CD14-positive monocyte (primary cell): ENCODE results near the gene SLC39A12. TPM values are rescaled to one million over a fixed set of nuclear protein-coding genes. Genes with fewer than 3 reads are reported as not detected.

ENCODE experiments used
- DNase-seq, 3 donors: peaks; one replicate each; pipeline ENCODE4 v3.0.0-alpha.2; 2011 to 2022
- H2AFZ ChIP-seq: 2 replicates; pipeline ENCODE4 v1.6.0; 2012; ENCODE audit warnings: mild to moderate bottlenecking, low read depth, low read length, inconsistent platforms; ENCODE audit not compliant: insufficient read depth, poor library complexity, severe bottlenecking
- H3K27ac ChIP-seq, 2 donors: 1 replicate in 1 of 2; 2 replicates in 1 of 2; pipeline ENCODE4 v1.5.1; 2012 to 2013; ENCODE audit warnings: low read length in 2 of 2, control low read depth in 1 of 2, inconsistent platforms in 1 of 2, low read depth in 1 of 2, mild to moderate bottlenecking in 1 of 2
- H3K27me3 ChIP-seq, 2 donors: one replicate each; pipeline versions ENCODE4 v1.6.0 to v1.6.1; 2011 to 2013; ENCODE audit warnings: low read length in 2 of 2; ENCODE audit not compliant: control insufficient read depth in 2 of 2, insufficient read depth in 2 of 2
- H3K36me3 ChIP-seq, 2 donors: replicated peaks in 1 of 2; 1 replicate in 1 of 2; 2 replicates in 1 of 2; pipeline versions ENCODE4 v1.5.1 to v1.6.1; 2012 to 2013; ENCODE audit warnings: low read length in 2 of 2, control low read depth in 1 of 2, inconsistent platforms in 1 of 2, mild to moderate bottlenecking in 1 of 2; ENCODE audit not compliant: insufficient read depth in 2 of 2, control insufficient read depth in 1 of 2
- H3K4me1 ChIP-seq, 2 donors: 1 replicate in 1 of 2; 2 replicates in 1 of 2; pipeline versions ENCODE4 v1.5.1 to v1.6.1; 2012 to 2013; ENCODE audit warnings: low read length in 2 of 2, control low read depth in 1 of 2, inconsistent platforms in 1 of 2, mild to moderate bottlenecking in 1 of 2, moderate library complexity in 1 of 2; ENCODE audit not compliant: insufficient read depth in 2 of 2, control insufficient read depth in 1 of 2
- H3K4me2 ChIP-seq: replicated peaks from 2 replicates; pipeline ENCODE3; 2012; ENCODE audit warnings: low read length, moderate library complexity, mild to moderate bottlenecking; ENCODE audit not compliant: poor library complexity, severe bottlenecking; ENCODE audit errors: extremely low read depth
- H3K4me3 ChIP-seq, 3 experiments: fragments of 200-600 bp in 1 of 3; sonication (generic) in 1 of 3; replicated peaks in 1 of 3; 1 replicate in 2 of 3; 2 replicates in 1 of 3; pipeline ENCODE4 v1.5.1; 2011 to 2013; ENCODE audit warnings: low read length in 3 of 3, mild to moderate bottlenecking in 3 of 3, control low read depth in 2 of 3, low read depth in 2 of 3, inconsistent platforms in 1 of 3, moderate library complexity in 1 of 3
- H3K79me2 ChIP-seq: 2 replicates; pipeline ENCODE4 v1.6.0; 2012; ENCODE audit warnings: mild to moderate bottlenecking, control low read depth, inconsistent platforms, low read length, moderate library complexity; ENCODE audit not compliant: insufficient read depth
- H3K9ac ChIP-seq: 2 replicates; pipeline ENCODE4 v1.6.0; 2017; ENCODE audit warnings: low read length, mild to moderate bottlenecking; ENCODE audit not compliant: insufficient read depth, poor library complexity, severe bottlenecking
- H3K9me3 ChIP-seq, 2 donors: replicated peaks in 1 of 2; 1 replicate in 1 of 2; 2 replicates in 1 of 2; pipeline versions ENCODE4 v1.5.1 to v1.6.1; 2012 to 2013; ENCODE audit warnings: low read length in 2 of 2, control low read depth in 1 of 2; ENCODE audit not compliant: control insufficient read depth in 1 of 2, insufficient read depth in 1 of 2
- H4K20me1 ChIP-seq: 2 replicates; pipeline ENCODE4 v1.6.0; 2012; ENCODE audit warnings: mild to moderate bottlenecking, low read length, control low read depth, moderate library complexity; ENCODE audit not compliant: insufficient read depth
- H3K27ac Mint-ChIP-seq, 7 donors: one replicate each; pipeline ENCODE4 v1.8.0; 2020; ENCODE audit warnings: mild to moderate bottlenecking in 7 of 7, mixed read lengths in 7 of 7, moderate library complexity in 6 of 7, inconsistent platforms in 2 of 7
- H3K27me3 Mint-ChIP-seq, 3 donors: one replicate each; pipeline ENCODE4 v1.8.0; 2021 to 2022; ENCODE audit warnings: low read depth in 3 of 3, mild to moderate bottlenecking in 3 of 3, mixed read lengths in 3 of 3, moderate library complexity in 3 of 3, inconsistent platforms in 1 of 3
- H3K36me3 Mint-ChIP-seq, 2 donors: one replicate each; pipeline ENCODE4 v1.8.0; 2020; ENCODE audit warnings: mixed read lengths in 2 of 2, inconsistent platforms in 1 of 2, mild to moderate bottlenecking in 1 of 2
- H3K4me1 Mint-ChIP-seq: one replicate; pipeline ENCODE4 v1.8.0; 2020; ENCODE audit warnings: mild to moderate bottlenecking, mixed read lengths
- H3K4me3 Mint-ChIP-seq, 2 donors: one replicate each; pipeline ENCODE4 v1.8.0; 2020; ENCODE audit warnings: mild to moderate bottlenecking in 2 of 2, mixed read lengths in 2 of 2, moderate library complexity in 1 of 2
- H3K9me3 Mint-ChIP-seq, 7 donors: one replicate each; pipeline ENCODE4 v1.8.0; 2020 to 2022; ENCODE audit warnings: mixed read lengths in 7 of 7, mild to moderate bottlenecking in 6 of 7, moderate library complexity in 6 of 7, inconsistent platforms in 2 of 7
- CTCF ChIP-seq: fragments of 200-600 bp; IDR thresholded peaks from one replicate; pipeline ENCODE4 v1.8.0; 2022; ENCODE audit warnings: antibody characterized with exemption, mild to moderate bottlenecking
- WGBS: methylation state at CpG from one replicate; pipeline ENCODE4 v1.1.5; 2013; ENCODE audit warnings: missing lambda C conversion rate; ENCODE audit not compliant: insufficient coverage; 5-methylcytosine and 5-hydroxymethylcytosine counted together
- intact Hi-C, 2 donors: fragments of 100-400 bp; cut with micrococcal nuclease; formaldehyde crosslinking; loops; one replicate each; pipeline versions ENCODE4 v1.15.0 to v1.15.1; 2023
- polyA plus RNA-seq, 3 donors: library from polyadenylated mRNA; depleted of rRNA in 1 of 3; unstranded in 2 of 3; stranded (reverse) in 1 of 3; fragments of 300-500 nt in 2 of 3; fragments of >200 nt in 1 of 3; fragmentation: Illumina TruSeq in 2 of 3; gene quantifications; 1 replicate in 2 of 3; 2 replicates in 1 of 3; pipeline ENCODE4 v1.2.3, GENCODE V29; 2012 to 2021

SLC39A12 gene
- polyA plus RNA-seq, 3 donors = not detected

- no peaks in the 10 kb centered on the region for H4K20me1 ChIP-seq
- intact Hi-C loops = no loop called here
- Mint-ChIP-seq H3K36me3 (no peaks in the 10 kb centered on the region), H3K27ac (no peak overlapping the region), H3K27me3 (peaks cover 0 to 6% (median 4%) of the 10 kb centered on the region in 3 donors), H3K4me1 (no peaks in the 10 kb centered on the region), H3K9me3 (peaks cover 0 to 7% (median 2%) of the 10 kb centered on the region in 7 donors), H3K4me3 (no peak overlapping the region)
- no peaks in the 10 kb centered on the region for H3K27me3 ChIP-seq
- no peak overlapping the region for H3K4me3 ChIP-seq
- no peak for DNase-seq
- 91% methylated on average over 14 of the region's 19 CpGs for WGBS
- no peaks in the 10 kb centered on the region for H3K4me1 ChIP-seq
- H2AFZ ChIP-seq = no peak overlapping the region
- H3K9ac ChIP-seq = no peak overlapping the region
- no peak overlapping the region for H3K4me2 ChIP-seq
- H3K27ac ChIP-seq = no peak overlapping the region
- TF ChIP-seq CTCF = no peak
- H3K36me3 ChIP-seq = no peaks in the 10 kb centered on the region
- H3K79me2 ChIP-seq = no peaks in the 10 kb centered on the region
- H3K9me3 ChIP-seq = no peaks in the 10 kb centered on the region
These were observed 108.3 kb downstream of the SLC39A12 start for GRCh38 chr10:18059826-18060559.

- 100% methylated on average over 1 of the region's 4 CpGs for WGBS
These were observed 115.2 kb downstream of the SLC39A12 start for GRCh38 chr10:18066947-18067346.

More at GRCh38 chr10:18066947-18067346, 115.2 kb downstream of the SLC39A12 start:
- no peaks in the 10 kb centered on the region for H3K36me3 ChIP-seq
- H3K4me3 Mint-ChIP-seq = no peak overlapping the region
- no peak overlapping the region for H3K4me2 ChIP-seq
- H3K4me1 Mint-ChIP-seq = no peaks in the 10 kb centered on the region
- no peaks in the 10 kb centered on the region for H3K27me3 ChIP-seq
- H3K79me2 ChIP-seq = no peaks in the 10 kb centered on the region
- no peaks in the 10 kb centered on the region for H3K36me3 Mint-ChIP-seq
- no peak for DNase-seq
- peaks cover 0 to 7% (median 0%) of the 10 kb centered on the region in 7 donors for H3K9me3 Mint-ChIP-seq
- H3K27me3 Mint-ChIP-seq = peaks cover 0 to 1% (median 0%) of the 10 kb centered on the region in 3 donors
- intact Hi-C loops = no loop called here
- no peaks in the 10 kb centered on the region for H3K4me1 ChIP-seq
- H3K9ac ChIP-seq = no peak overlapping the region
- H4K20me1 ChIP-seq = no peaks in the 10 kb centered on the region
- no peak overlapping the region for H3K27ac ChIP-seq
- H3K27ac Mint-ChIP-seq = no peak overlapping the region
- no peak overlapping the region for H3K4me3 ChIP-seq
- no peak overlapping the region for H2AFZ ChIP-seq
- no peaks in the 10 kb centered on the region for H3K9me3 ChIP-seq
- TF ChIP-seq CTCF = no peak
